ENCODE results near the gene HS3ST4. TPM values are rescaled to one million over a fixed set of nuclear protein-coding genes. Genes with fewer than 3 reads are reported as not detected.

The HS3ST4 gene
- total RNA-seq, 1 donor from 2014 or later, result not detected

- intact Hi-C loops (cut with micrococcal nuclease), result no loop called here
- Mint-ChIP-seq H3K4me3 (no peak overlapping the region), H3K36me3 (ENCODE audit: low read depth) (no peaks in the 10 kb centered on the region), H3K27ac (no peak overlapping the region), H3K4me1 (no peaks in the 10 kb centered on the region), H3K9me3 (peaks cover 2% of the 10 kb centered on the region), H3K27me3 (no peaks in the 10 kb centered on the region)
- DNase-seq, result no peak
- TF ChIP-seq CTCF (IDR thresholded peaks at IDR 0.05), result no peak
- ChIA-PET POLR2A (no interaction called here), CTCF (no interaction called here)
- no peak for ATAC-seq (ENCODE audit: low read depth)
These were observed 261.2 kb downstream of the HS3ST4 start for GRCh38 chr16:25952983-25953382.

GRCh38 chr16:25957707-25958106, 265.9 kb downstream of the HS3ST4 start:
- H3K4me3 Mint-ChIP-seq, result no peak overlapping the region
- H3K27me3 Mint-ChIP-seq, result no peaks in the 10 kb centered on the region
- CTCF ChIA-PET, result no interaction called here
- intact Hi-C loops (cut with micrococcal nuclease), result no loop called here
- no peak overlapping the region for H3K27ac Mint-ChIP-seq
- H3K9me3 Mint-ChIP-seq, result peaks cover 2% of the 10 kb centered on the region
- H3K4me1 Mint-ChIP-seq, result no peaks in the 10 kb centered on the region
- POLR2A ChIA-PET, result no interaction called here
- DNase-seq, result no peak
- TF ChIP-seq CTCF (IDR thresholded peaks at IDR 0.05), result no peak
- no peak for ATAC-seq (ENCODE audit: low read depth)
- no peaks in the 10 kb centered on the region for H3K36me3 Mint-ChIP-seq (ENCODE audit: low read depth)

- no peak overlapping the region for H3K4me3 Mint-ChIP-seq
- intact Hi-C loops (cut with micrococcal nuclease), result no loop called here
- no peak for TF ChIP-seq CTCF (IDR thresholded peaks at IDR 0.05)
- no peaks in the 10 kb centered on the region for H3K27me3 Mint-ChIP-seq
- peaks cover 2% of the 10 kb centered on the region for H3K9me3 Mint-ChIP-seq
- DNase-seq, result no peak
- ChIA-PET POLR2A (no interaction called here), CTCF (no interaction called here)
- H3K4me1 Mint-ChIP-seq, result no peaks in the 10 kb centered on the region
- H3K36me3 Mint-ChIP-seq (ENCODE audit: low read depth), result no peaks in the 10 kb centered on the region
- no peak overlapping the region for H3K27ac Mint-ChIP-seq
- no peak for ATAC-seq (ENCODE audit: low read depth)
These were observed 267.5 kb downstream of the HS3ST4 start for GRCh38 chr16:25959221-25959620.

- H3K36me3 Mint-ChIP-seq (ENCODE audit: low read depth), result no peaks in the 10 kb centered on the region
- CTCF ChIA-PET, result no interaction called here
- no peaks in the 10 kb centered on the region for H3K27me3 Mint-ChIP-seq
- TF ChIP-seq CTCF (IDR thresholded peaks at IDR 0.05), result no peak
- intact Hi-C loops (cut with micrococcal nuclease), result no loop called here
- POLR2A ChIA-PET, result no interaction called here
- H3K9me3 Mint-ChIP-seq, result no peaks in the 10 kb centered on the region
- DNase-seq (no peak), ATAC-seq (ENCODE audit: low read depth) (no peak)
- no peak overlapping the region for H3K4me3 Mint-ChIP-seq
- no peak overlapping the region for H3K27ac Mint-ChIP-seq
- no peaks in the 10 kb centered on the region for H3K4me1 Mint-ChIP-seq
These were observed 274.7 kb downstream of the HS3ST4 start for GRCh38 chr16:25966172-25967097.

GRCh38 chr16:25977121-25977520, 285.4 kb downstream of the HS3ST4 start:
- Mint-ChIP-seq H3K27me3 (peaks cover 4% of the 10 kb centered on the region), H3K4me1 (no peaks in the 10 kb centered on the region), H3K27ac (no peak overlapping the region), H3K4me3 (no peak overlapping the region), H3K36me3 (ENCODE audit: low read depth) (no peaks in the 10 kb centered on the region), H3K9me3 (peaks cover 2% of the 10 kb centered on the region)
- ATAC-seq (ENCODE audit: low read depth) (no peak), DNase-seq (no peak)
- ChIA-PET CTCF (no interaction called here), POLR2A (no interaction called here)
- intact Hi-C loops (cut with micrococcal nuclease), result no loop called here
- TF ChIP-seq CTCF (IDR thresholded peaks at IDR 0.05), result no peak
